Stimulated activated CD4-positive, alpha-beta T cell treated with anti-CD3 and anti-CD28 coated beads, TNF-alpha, amount 100 ng/mL, for 24 hours (primary cell): Measurements from ENCODE around the gene RGN.
A peak's percentile ranks its signal among the peaks of the same experiment; 100 is the strongest.
"Not testable (repeated sequence)": the region's sequence is repeated elsewhere in the genome, so short reads cannot be mapped to it uniquely, and the experiment has no call there.

Experiments
- DNase-seq, 3 experiments: peaks; one replicate each; pipeline ENCODE4 v3.0.0-alpha.2; 2020; ENCODE audit warnings: low read depth in 3 of 3

The RGN gene

DNA sequence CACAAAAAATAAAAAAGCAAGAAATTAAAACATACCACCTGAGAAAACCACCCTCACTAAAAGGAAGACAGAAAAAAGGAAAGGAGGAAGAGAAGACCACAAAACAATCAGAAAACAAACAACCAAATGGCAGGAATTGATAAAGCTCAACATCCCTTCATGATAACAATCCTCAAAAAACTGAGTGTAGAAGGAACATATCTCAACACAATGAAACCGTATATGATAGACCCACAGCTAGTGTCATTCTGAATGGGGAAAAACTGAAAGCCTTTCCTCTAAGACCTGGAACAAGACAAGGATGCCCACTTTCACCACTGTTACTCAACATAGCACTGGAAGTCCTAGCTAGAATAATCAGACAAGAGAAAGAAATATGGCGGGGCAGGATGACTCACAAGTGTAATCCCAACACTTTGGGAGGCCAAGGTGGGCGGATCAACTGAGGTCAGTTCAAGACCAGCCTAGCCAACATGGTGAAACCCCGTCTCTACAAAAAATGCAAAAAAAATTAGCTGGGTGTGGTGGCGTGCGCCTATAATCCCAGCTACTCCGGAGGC, 38.4 kb downstream of the RGN start:
- not testable (repeated sequence) for DNase-seq

DNA sequence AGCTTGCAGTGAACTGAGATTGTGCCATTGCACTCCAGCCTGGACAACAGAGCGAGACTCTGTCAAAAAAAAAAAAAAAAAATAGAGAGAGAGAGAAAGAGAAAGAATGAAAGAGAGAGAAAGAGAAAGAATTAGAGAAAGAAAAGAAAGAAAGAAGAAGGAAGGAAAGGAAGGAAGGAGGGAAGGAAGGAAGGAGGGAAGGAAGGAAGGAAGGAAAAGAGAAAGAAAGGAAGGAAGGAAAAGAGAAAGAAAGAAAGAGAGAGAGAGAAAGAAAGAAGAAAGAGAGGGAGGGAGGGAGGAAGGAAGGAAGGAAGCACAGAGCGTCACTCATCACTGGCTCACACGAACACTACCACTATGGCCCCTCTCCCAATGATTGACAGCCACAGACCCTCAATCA, 46.2 kb downstream of the RGN start:
- not testable (repeated sequence) for DNase-seq

DNA sequence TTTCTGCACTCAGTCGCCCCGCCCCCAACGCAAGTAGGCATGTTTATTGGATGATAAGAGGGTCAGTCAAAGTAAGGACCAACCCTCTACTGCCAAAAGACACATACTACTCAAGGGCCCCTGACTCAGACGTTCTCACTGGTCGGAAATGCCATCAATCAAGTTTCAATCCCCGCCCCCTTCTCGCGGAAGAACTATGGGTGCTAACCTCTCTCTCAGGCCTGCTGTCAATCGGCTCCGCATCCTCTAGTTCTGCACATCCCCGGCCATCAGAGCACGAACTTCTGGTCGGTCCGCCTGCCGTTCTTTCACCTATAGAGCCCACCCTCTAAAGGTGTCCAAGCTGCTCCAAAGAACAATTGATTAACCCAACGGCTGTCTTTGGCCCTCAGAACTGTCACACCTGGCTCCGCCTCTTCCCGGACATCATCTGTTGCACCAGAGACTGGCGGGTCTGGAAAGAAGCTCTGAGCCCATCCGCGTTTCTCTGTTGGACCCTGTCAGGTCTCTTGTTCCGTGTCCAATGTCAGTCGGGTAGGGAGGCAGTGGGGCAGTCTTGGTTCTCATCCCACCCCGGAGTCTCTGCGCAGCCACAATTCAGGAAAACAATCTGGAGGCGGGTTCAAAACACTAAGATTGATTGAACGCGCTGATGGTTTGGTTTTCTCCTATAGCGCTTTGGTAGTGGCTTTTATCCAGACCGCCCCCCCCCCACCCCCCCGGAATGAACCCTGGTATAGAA, 51.1 kb downstream of the RGN start:
- DNase-seq, result peak; percentile 70 to 85 (median 79)

DNA sequence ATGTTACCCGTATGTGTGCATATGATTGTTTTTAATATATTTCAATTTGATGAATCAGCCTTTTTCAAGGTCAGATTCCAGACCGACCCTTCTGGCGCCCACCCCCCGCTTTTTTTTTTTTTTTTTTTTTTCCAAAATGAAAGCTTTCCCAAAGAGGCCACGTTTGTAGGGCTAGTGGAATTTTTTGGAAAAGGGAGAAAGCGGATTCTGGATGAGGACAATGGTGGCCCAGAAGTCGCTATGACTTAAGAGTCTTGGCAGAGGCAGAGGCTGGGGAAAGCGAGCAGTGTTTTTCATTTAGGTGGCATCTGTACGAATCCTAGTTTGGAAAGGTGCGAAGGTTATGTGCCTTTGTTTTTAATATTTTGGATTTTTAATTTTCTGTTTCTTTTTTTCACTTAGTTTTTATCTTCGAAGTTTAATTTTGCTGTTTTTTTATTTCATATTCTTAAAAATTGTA, 51.7 kb downstream of the RGN start:
- DNase-seq, result no peak

DNA sequence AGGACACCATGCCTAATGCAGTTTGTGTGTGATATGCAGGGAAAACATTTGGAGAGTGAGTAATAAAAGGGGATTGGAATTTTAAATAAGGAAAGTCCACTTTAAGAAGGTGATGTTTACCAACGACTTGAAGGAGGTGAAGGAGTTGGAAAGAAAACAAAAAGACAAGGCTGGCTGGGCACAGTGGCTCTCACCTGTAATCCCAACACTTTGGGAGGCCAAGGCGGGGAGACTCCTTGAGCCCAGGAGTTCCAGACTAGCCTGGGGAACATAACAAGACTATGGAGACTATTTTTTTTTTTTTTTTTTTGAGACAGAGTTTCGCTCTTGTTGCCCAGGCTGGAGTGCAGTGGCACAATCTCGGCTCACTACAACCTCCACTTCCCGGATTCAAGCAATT, 55.2 kb downstream of the RGN start:
- DNase-seq, result no peak

DNA sequence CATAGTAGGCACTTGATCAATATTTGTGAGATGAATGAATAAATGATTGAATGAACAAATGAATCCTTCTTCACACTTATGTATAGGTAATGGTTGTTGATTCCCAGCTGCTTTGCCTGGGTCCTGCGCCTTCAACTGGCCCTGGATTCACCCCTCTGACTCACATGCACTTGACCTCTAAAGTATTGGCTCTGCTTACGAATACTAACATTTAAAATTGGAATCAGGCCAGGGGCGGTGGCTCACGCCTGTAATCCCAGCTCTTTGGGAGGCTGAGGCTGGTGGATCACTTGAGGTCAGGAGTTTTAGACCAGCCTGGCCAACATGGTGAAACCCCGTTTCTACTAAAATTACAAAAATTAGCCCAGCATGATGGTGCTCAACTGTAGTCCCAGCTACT, 57.4 kb downstream of the RGN start:
- not testable (repeated sequence) for DNase-seq

DNA sequence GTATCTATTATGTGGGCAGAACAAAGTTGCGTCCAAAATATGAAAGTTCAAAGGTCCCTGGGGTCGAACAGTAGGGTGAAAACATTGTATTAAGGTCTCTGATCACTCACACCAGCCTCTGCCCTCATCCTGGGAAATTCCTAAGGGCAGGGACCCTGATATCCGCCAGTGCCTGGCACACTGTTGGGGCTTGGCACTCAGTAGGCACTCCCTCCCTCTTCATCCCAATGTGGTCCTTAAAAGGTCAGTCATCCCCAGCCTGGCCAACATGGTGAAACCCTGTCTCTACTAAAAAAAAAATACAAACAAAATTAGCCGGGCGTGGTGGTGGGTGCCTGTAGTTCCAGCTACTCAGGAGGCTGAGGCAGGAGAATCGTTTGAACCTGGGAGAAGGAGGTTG, 59.9 kb downstream of the RGN start:
- DNase-seq, result no peak
